H1 (cell line): ENCODE results near the gene STK39. TPM values are rescaled to one million over a fixed set of nuclear protein-coding genes. Genes with fewer than 3 reads are reported as not detected.

Experiments
- CTCF ChIA-PET: fragments of 300-600 bp; sonication (Branson Sonifier 250); formaldehyde crosslinking; loops from one replicate; lab custom pipeline; 2021; ENCODE audit not compliant: partially characterized antibody; lab: Charles Lee
- POLR2A ChIA-PET: fragments of 300-600 bp; sonication (Branson Sonifier 250); formaldehyde crosslinking; loops from one replicate; lab custom pipeline; 2021; ENCODE audit warnings: inconsistent platforms; ENCODE audit not compliant: partially characterized antibody; lab: Charles Lee
- DNase-seq, 2 experiments: peaks; one replicate each; pipeline versions ENCODE4 v3.0.0 to v3.0.0-alpha.2; 2010 to 2022; ENCODE audit warnings: low spot score in 2 of 2, low read depth in 1 of 2, mixed read lengths in 1 of 2
- FAIRE-seq: peaks from 2 replicates; lab custom pipeline; 2011; peaks lifted over from hg19 to GRCh38; lab: Jason Lieb, UNC
- H2AFZ ChIP-seq: 2 replicates; pipeline ENCODE4 v1.8.1; 2012; ENCODE audit warnings: low read length, inconsistent platforms
- H2AK5ac ChIP-seq: 2 replicates; pipeline ENCODE4 v1.6.1; 2013; ENCODE audit warnings: low read depth, low read length
- H2BK120ac ChIP-seq: replicated peaks from 2 replicates; pipeline ENCODE3; 2013; ENCODE audit warnings: low read depth, low read length, inconsistent platforms
- H2BK12ac ChIP-seq: 2 replicates; pipeline ENCODE4 v1.6.1; 2013; ENCODE audit warnings: low read depth, low read length
- H2BK15ac ChIP-seq: 2 replicates; pipeline ENCODE4 v1.6.1; 2013; ENCODE audit warnings: low read length
- H2BK20ac ChIP-seq: 2 replicates; pipeline ENCODE4 v1.6.1; 2013; ENCODE audit warnings: low read length
- H2BK5ac ChIP-seq: 2 replicates; pipeline ENCODE4 v1.6.1; 2013; ENCODE audit warnings: low read depth, low read length
- H3K14ac ChIP-seq: 2 replicates; pipeline ENCODE4 v1.6.1; 2013; ENCODE audit warnings: inconsistent platforms; ENCODE audit not compliant: insufficient read length
- H3K18ac ChIP-seq: 2 replicates; pipeline ENCODE4 v1.6.1; 2013; ENCODE audit warnings: low read length; ENCODE audit errors: extremely low read depth
- H3K23ac ChIP-seq: 2 replicates; pipeline ENCODE4 v1.6.1; 2013; ENCODE audit warnings: inconsistent platforms; ENCODE audit not compliant: insufficient read length
- H3K23me2 ChIP-seq: 2 replicates; pipeline ENCODE4 v1.6.1; 2013; ENCODE audit warnings: low read depth, low read length
- H3K27ac ChIP-seq: 2 replicates; pipeline ENCODE4 v1.6.1; 2011; ENCODE audit warnings: low read depth, low read length, inconsistent platforms
- H3K27me3 ChIP-seq, 4 experiments: replicated peaks in 1 of 4; 1 replicate in 1 of 4; 2 replicates in 3 of 4; pipeline versions ENCODE4 v1.6.1 to v1.8.1; 2011 to 2013; ENCODE audit warnings: low read length in 3 of 4, mild to moderate bottlenecking in 3 of 4, inconsistent platforms in 2 of 4, mixed read lengths in 2 of 4, moderate library complexity in 1 of 4; ENCODE audit not compliant: control insufficient read depth in 3 of 4, insufficient read depth in 3 of 4; ENCODE audit errors: extremely low read depth in 1 of 4
- H3K36me3 ChIP-seq, 4 experiments: 2 replicates each; pipeline versions ENCODE4 v1.6.1 to v1.8.1; 2011 to 2013; ENCODE audit warnings: mild to moderate bottlenecking in 4 of 4, low read length in 3 of 4, moderate library complexity in 2 of 4, control low read depth in 1 of 4, inconsistent platforms in 1 of 4; ENCODE audit not compliant: insufficient read depth in 4 of 4, control insufficient read depth in 2 of 4
- H3K4ac ChIP-seq: replicated peaks from 2 replicates; pipeline ENCODE3; 2013; ENCODE audit warnings: low read length, low read depth, mixed read lengths, inconsistent platforms; ENCODE audit not compliant: insufficient read length
- H3K4me1 ChIP-seq, 4 experiments: replicated peaks in 1 of 4; 1 replicate in 1 of 4; 2 replicates in 3 of 4; pipeline versions ENCODE4 v1.6.1 to v1.8.1; 2011 to 2013; ENCODE audit warnings: low read length in 3 of 4, inconsistent platforms in 2 of 4, mixed read lengths in 1 of 4; ENCODE audit not compliant: insufficient read depth in 4 of 4, control insufficient read depth in 3 of 4
- H3K4me2 ChIP-seq, 2 experiments: 2 replicates each; pipeline versions ENCODE4 v1.6.1 to v1.8.1; 2011 to 2013; ENCODE audit warnings: low read depth in 2 of 2, low read length in 2 of 2, control low read depth in 1 of 2, inconsistent platforms in 1 of 2, mild to moderate bottlenecking in 1 of 2; ENCODE audit not compliant: insufficient read depth in 1 of 2
- H3K4me3 ChIP-seq, 4 experiments: fragments of 200-600, 300-600 bp in 1 of 4; sonication (generic), shearing (Covaris generic), sonication (Bioruptor Twin) in 1 of 4; 2 replicates each; pipeline versions ENCODE4 v1.5.1 to v1.8.1; 2011 to 2016; ENCODE audit warnings: low read length in 4 of 4, low read depth in 3 of 4, control low read depth in 2 of 4, inconsistent platforms in 2 of 4, mild to moderate bottlenecking in 2 of 4, mixed read lengths in 1 of 4, moderate library complexity in 1 of 4; ENCODE audit not compliant: insufficient read depth in 2 of 4; ENCODE audit errors: extremely low read depth in 1 of 4
- H3K56ac ChIP-seq: replicated peaks from 2 replicates; pipeline ENCODE3; 2013; ENCODE audit warnings: low read depth, mild to moderate bottlenecking, mixed read lengths, low read length, inconsistent platforms; ENCODE audit not compliant: insufficient read length
- H3K79me1 ChIP-seq: 2 replicates; pipeline ENCODE4 v1.6.1; 2013; ENCODE audit warnings: low read depth, low read length, control low read depth
- H3K79me2 ChIP-seq, 2 experiments: 2 replicates each; pipeline versions ENCODE4 v1.6.1 to v1.8.1; 2012 to 2013; ENCODE audit warnings: low read length in 2 of 2, mild to moderate bottlenecking in 2 of 2, inconsistent platforms in 1 of 2; ENCODE audit not compliant: insufficient read depth in 2 of 2, control insufficient read depth in 1 of 2
- H3K9ac ChIP-seq, 4 experiments: replicated peaks in 1 of 4; 1 replicate in 1 of 4; 2 replicates in 3 of 4; pipeline versions ENCODE4 v1.6.1 to v1.8.1; 2011 to 2013; ENCODE audit warnings: low read depth in 3 of 4, low read length in 3 of 4, control low read depth in 2 of 4, mild to moderate bottlenecking in 2 of 4, moderate library complexity in 2 of 4, inconsistent platforms in 1 of 4; ENCODE audit errors: extremely low read depth in 1 of 4
- H3K9me3 ChIP-seq, 2 experiments: 2 replicates each; pipeline versions ENCODE4 v1.6.1 to v1.8.1; 2012 to 2013; ENCODE audit warnings: mild to moderate bottlenecking in 2 of 2, moderate library complexity in 2 of 2, control low read depth in 1 of 2, inconsistent platforms in 1 of 2, low read depth in 1 of 2, low read length in 1 of 2, mixed read lengths in 1 of 2; ENCODE audit not compliant: insufficient read depth in 2 of 2
- H4K20me1 ChIP-seq, 2 experiments: replicated peaks in 1 of 2; 2 replicates each; pipeline versions ENCODE3 to v1.8.1; 2011 to 2013; ENCODE audit warnings: inconsistent platforms in 2 of 2, low read length in 2 of 2, mild to moderate bottlenecking in 1 of 2; ENCODE audit not compliant: insufficient read depth in 2 of 2, control insufficient read depth in 1 of 2
- H4K5ac ChIP-seq: 2 replicates; pipeline ENCODE4 v1.6.1; 2013; ENCODE audit warnings: low read length, low read depth, mixed read lengths, inconsistent platforms; ENCODE audit not compliant: insufficient read length
- H4K8ac ChIP-seq: 2 replicates; pipeline ENCODE4 v1.8.0; 2013; ENCODE audit warnings: mild to moderate bottlenecking, moderate library complexity, low read length, inconsistent platforms; ENCODE audit not compliant: insufficient read depth; ENCODE audit errors: extremely low read depth
- H4K91ac ChIP-seq: replicated peaks from 2 replicates; pipeline ENCODE3; 2013; ENCODE audit warnings: low read length, mixed read lengths, inconsistent platforms; ENCODE audit not compliant: insufficient read length
- HDAC6 ChIP-seq: IDR thresholded peaks from one replicate; pipeline ENCODE4 v1.7.1; 2012; ENCODE audit warnings: low read depth, mild to moderate bottlenecking, inconsistent platforms, low read length, moderate library complexity
- NANOG ChIP-seq: IDR thresholded peaks from 2 replicates; pipeline ENCODE4 v1.6.1; 2011; ENCODE audit warnings: low read length, low read depth, mild to moderate bottlenecking, inconsistent platforms; ENCODE audit not compliant: insufficient read depth, poor library complexity, severe bottlenecking
- POLR2AphosphoS5 ChIP-seq: IDR thresholded peaks from 2 replicates; pipeline ENCODE4 v1.6.1; 2011; ENCODE audit warnings: low read depth, low read length
- WGBS, 2 experiments: shearing (Covaris generic) in 1 of 2; methylation state at CpG; one replicate each; pipeline versions ENCODE4 v1.1.6 to v1.1.7; 2013 to 2015; ENCODE audit warnings: low lambda C conversion rate in 2 of 2, mixed read lengths in 2 of 2, inconsistent platforms in 1 of 2, low coverage in 1 of 2, missing lambda C conversion rate in 1 of 2; ENCODE audit not compliant: insufficient replicate concordance in 2 of 2, insufficient coverage in 1 of 2, insufficient read length in 1 of 2; ENCODE audit errors: extremely low coverage in 1 of 2, missing lambda C conversion rate in 1 of 2; 5-methylcytosine and 5-hydroxymethylcytosine counted together
- polyA plus RNA-seq, 7 experiments: library from polyadenylated mRNA; depleted of rRNA in 3 of 7; stranded (reverse) in 5 of 7; unstranded in 2 of 7; fragments of >200 nt in 5 of 7; fragments of 200-250 nt in 2 of 7; gene quantifications; 1 replicate in 5 of 7; 2 replicates in 1 of 7; 4 replicates in 1 of 7; pipeline versions ENCODE4 v1.2.1 to v1.2.3, GENCODE V29; 2011 to 2013; ENCODE audit warnings: missing spikeins in 2 of 7, mixed read lengths in 2 of 7
- total RNA-seq: library from RNA; stranded (reverse); fragmentation: NEBNext Ultra II Directional; extraction: Animal tissue kit (Norgen Biotek cat#: 25700); gene quantifications from 2 replicates; pipeline ENCODE4 v1.2.1, GENCODE V29; 2021

STK39 gene
- total and polyA plus RNA-seq, 2 of the 8 experiments (the other 6 are each of a cell fraction or from before 2014, with no cell fraction given) = 13.7 to 23.8 TPM

GRCh38 chr2:167940346-167940725, 307.1 kb downstream of the STK39 start:
- H3K23ac ChIP-seq = no peak overlapping the region
- no peaks in the 10 kb centered on the region for H3K9me3 ChIP-seq
- no peak overlapping the region for H2BK12ac ChIP-seq
- no peak overlapping the region for H3K56ac ChIP-seq
- ChIA-PET CTCF (interaction anchor here (0.9 to 1.7 kb wide), 6 partner anchors 8 to 179 kb away, joined by 3 to 7 read pairs (median 4); no protein-coding TSS in a partner anchor), POLR2A (no interaction called here)
- no peak overlapping the region for H2BK5ac ChIP-seq
- H3K79me1 ChIP-seq = no peaks in the 10 kb centered on the region
- H2BK120ac ChIP-seq = no peak overlapping the region
- no peak overlapping the region for H2BK20ac ChIP-seq
- H2AFZ ChIP-seq = no peak overlapping the region
- no peak overlapping the region for H4K91ac ChIP-seq
- no peak for TF ChIP-seq NANOG
- TF ChIP-seq HDAC6 = no peak
- TF ChIP-seq POLR2AphosphoS5 = no peak
- WGBS, 2 experiments = 92% methylated on average over 3 of the region's 3 CpGs; no CpG with 5 or more reads in 1 of the 2 experiments
- H3K27ac ChIP-seq = no peak overlapping the region
- DNase-seq = no peak
- no peak overlapping the region for H3K18ac ChIP-seq
- H3K36me3 ChIP-seq = no peaks in the 10 kb centered on the region
- no peak overlapping the region for H4K8ac ChIP-seq
- H2AK5ac ChIP-seq = no peak overlapping the region
- no peaks in the 10 kb centered on the region for H4K20me1 ChIP-seq
- no peak overlapping the region for H3K4me2 ChIP-seq
- no peaks in the 10 kb centered on the region for H3K23me2 ChIP-seq
- no peak for FAIRE-seq
- no peak overlapping the region for H3K4ac ChIP-seq
- H3K14ac ChIP-seq = no peak overlapping the region
- no peaks in the 10 kb centered on the region for H3K27me3 ChIP-seq
- no peak overlapping the region for H3K9ac ChIP-seq
- no peak overlapping the region for H4K5ac ChIP-seq
- no peaks in the 10 kb centered on the region for H3K79me2 ChIP-seq
- no peaks in the 10 kb centered on the region; a peak in 1 of 7 replicates for H3K4me1 ChIP-seq
- H3K4me3 ChIP-seq = no peak overlapping the region
- no peak overlapping the region for H2BK15ac ChIP-seq
